Amygdala (tissue), 56 donors: ENCODE measurements around the gene NPEPL1.

Experiments used
- DNase-seq, 56 donors: peaks; one replicate each; lab custom pipeline; 2025; lab: John Stamatoyannopoulos, UW

NPEPL1 gene

DNA sequence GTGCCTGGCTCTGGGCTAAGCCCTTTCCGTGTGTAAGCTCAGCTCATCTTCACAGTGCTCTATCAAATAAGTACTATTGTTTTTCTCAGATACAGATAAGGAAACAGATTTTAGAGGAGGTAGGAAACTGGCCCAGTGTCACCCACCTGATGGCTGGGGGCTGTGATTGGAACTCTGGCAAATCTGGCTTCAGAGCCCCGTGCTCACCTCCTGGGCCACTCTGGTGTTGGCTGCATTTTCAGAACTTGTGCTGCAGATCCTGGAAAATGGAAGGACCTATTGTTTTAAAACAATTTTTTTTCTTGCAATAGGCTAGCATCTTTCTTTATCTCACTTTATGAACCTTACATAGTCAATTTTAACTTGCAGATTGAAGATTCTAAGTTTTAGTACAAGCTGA lies 35.8 kb upstream of the NPEPL1 start:
- no peak for DNase-seq

DNA sequence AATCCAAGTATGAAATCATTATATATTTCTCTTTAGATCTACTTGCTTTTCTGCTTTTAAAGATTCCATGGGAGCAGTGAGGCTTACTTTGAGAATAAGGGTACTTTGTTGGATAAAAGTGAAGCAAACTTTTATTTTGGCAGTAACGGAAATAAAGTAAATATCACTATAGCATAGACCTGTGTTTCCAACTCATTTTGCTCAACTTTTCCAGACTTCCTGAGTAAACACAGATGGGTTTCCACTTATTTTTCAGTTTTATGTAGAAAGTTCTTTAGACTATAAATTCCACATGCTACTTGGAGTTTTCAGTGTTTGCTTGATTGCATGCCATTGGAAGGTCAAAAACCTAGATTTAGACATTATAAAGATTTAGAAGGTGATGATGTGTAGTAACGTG lies 35.3 kb upstream of the NPEPL1 start:
- no peak for DNase-seq

DNA sequence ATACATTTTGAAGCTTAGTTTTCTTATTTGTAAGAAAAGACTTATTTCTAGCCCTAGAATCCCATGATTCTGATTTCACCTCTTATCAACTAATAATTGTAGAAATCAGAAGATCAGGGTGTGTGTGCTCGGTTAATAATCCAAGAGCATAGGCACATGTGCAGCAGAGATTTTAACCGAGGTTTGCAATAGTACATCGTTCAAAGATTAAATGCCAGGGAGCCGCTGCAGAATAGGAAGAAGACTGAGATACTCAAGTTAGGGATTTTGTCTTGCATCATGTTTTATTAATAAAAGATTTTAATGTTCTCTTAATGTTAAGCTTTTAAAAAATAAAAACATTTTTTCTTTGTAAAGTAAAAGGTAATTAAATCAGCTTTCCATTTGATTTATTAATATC lies 34.6 kb upstream of the NPEPL1 start:
- no peak for DNase-seq

DNA sequence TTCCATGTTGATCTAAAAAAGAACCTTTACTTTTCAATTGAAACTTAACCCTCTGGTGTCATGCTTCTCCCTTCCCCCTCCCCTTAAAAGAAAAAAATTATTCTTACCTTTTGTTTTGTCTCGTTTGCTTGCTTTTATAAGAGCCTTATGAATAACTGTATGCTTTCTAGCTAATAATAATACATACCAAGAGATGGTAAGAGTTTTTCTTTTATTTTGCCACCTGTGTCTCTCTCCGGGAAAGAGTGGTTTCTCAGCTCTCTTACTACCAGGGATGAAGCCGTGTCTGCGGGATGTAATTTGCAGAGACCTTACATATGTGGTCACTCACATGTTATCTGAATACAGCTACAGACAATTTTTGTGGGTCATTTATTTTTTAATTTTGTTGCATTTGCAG lies 33.8 kb upstream of the NPEPL1 start:
- no peak for DNase-seq

- no peak for DNase-seq
Measured at GRCh38 chr20:58659841-58660240, 32.8 kb upstream of the NPEPL1 start.

DNA sequence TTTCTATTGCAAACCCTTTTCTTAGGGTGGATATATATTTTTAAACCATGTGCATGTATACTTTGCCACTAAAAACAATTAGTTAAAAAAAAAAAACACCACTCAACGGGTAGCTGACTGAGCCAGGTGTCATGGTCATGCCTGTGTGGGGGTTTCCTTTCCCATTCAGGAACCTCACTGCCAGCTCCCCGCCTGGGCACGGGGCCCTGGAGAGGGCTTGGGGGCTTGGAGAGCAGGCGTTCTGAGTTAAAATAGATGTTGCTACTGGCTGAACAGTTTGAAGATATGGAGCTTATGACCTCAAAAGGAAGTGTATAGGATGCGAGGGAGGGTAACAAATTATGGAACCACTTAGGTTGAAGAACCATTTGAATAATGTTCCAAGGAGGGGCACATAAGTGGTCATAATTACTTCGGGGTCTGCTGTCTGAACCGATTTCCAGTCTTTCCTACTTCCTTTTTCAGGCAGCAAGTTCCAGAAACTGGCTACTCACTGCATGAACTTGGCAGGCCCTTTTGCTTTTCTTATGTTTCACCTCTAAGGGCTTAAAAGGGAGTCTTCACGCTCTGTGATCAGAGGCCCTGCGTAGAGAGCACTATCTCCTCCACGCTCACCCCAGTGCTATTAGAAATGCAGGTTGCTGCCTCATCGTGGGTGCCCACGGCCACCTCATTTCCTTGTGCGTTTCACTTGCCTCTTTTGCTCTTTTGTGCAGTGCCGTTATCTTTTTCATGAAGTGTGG lies 31.6 kb upstream of the NPEPL1 start:
- DNase-seq, result no peak

GRCh38 chr20:58661598-58662473 lies 30.8 kb upstream of the NPEPL1 start:
- DNase-seq, result no peak

GRCh38 chr20:58664331-58664730 lies 28.3 kb upstream of the NPEPL1 start:
- no peak for DNase-seq

DNA sequence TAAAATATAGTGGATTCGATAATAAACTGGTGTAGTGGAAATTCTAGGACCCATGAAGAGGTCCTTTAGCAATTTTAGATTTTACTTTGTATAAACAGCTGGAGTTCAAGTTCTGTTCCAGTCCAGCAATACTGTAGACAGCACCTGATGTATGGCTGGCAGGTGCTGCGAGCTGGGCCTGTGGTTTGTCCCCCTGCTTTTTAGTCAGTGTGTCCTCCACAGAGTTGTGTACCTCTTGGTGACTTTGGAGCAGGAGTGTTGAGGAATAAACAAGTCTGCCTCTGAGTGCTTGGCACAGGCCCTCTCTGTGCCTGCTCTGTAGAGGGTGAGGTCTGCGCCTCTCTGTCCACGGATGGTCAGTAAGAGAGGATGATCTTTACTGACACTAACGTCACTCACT lies 27.7 kb upstream of the NPEPL1 start:
- peak in 1 of 56 donors; percentile 12 for DNase-seq

DNA sequence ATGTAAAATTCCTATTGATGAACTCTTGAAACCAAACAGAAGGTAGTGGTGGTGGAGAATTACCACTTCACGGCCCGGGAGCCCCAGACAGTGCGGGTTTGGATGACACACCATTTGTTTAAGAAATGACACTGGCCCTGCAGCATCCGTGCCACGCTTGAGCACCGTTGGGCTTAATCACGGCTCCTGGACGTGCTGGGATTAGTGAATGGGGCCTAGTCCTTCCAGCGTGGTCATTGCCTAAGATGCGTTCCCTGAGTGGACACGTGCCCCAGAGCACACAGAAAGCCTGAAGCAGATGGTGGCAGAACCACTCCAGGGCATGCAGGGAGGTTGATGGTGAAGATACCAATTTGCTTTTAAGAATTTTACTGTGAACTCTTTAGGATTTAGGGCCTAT lies 27.0 kb upstream of the NPEPL1 start:
- DNase-seq, result peak in 1 of 56 donors; percentile 15

- no peak for DNase-seq
Measured at GRCh38 chr20:58666702-58667101, 25.9 kb upstream of the NPEPL1 start.

- no peak for DNase-seq
Measured at GRCh38 chr20:58667975-58668374, 24.6 kb upstream of the NPEPL1 start.

- DNase-seq, result no peak
Measured at GRCh38 chr20:58668901-58669286, 23.7 kb upstream of the NPEPL1 start.

- DNase-seq, result no peak
Measured at GRCh38 chr20:58669287-58670006, 23.2 kb upstream of the NPEPL1 start.

DNA sequence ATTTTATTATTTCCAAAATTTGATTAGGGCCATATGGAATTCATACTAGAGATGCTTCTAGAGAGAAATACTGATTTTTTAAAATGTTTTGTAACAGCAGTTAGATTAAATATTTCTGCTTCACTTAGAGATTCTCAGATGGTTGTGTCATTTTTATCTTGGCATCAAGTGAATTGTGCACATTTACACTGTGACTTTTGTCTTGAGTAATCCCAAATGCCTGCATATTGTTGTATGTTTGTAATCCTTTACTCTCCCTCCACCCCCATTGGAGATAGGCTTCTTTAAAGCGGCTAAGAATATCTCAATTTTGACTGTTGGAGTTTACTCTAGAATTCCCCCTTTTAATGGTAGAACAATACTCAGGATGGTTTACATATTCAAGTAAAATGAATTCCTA lies 22.5 kb upstream of the NPEPL1 start:
- no peak for DNase-seq

- no peak for DNase-seq
Measured at GRCh38 chr20:58670659-58671058, 21.9 kb upstream of the NPEPL1 start.

GRCh38 chr20:58673119-58673518 lies 19.5 kb upstream of the NPEPL1 start:
- no peak for DNase-seq

GRCh38 chr20:58675146-58675584 lies 17.4 kb upstream of the NPEPL1 start:
- DNase-seq, result no peak

DNA sequence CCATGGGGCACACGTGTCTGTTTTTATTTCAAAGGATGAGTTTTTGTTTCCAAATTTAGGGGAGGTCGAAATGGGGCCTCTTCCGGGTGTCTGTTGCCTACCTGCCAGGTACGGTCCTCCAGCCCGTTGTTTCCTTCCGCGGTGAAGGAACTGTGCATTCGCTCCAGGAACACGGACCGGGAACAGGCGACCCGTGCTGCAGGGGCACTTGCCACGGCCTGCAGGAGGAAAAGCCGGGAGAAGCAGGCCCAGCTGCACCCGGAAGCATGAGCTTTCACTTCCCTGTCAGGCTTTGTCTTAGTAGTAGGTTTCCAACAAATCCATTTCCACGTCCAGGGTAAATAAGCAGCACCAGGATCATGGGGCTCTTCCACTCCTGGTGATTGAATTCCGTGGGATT lies 17.0 kb upstream of the NPEPL1 start:
- no peak for DNase-seq

- no peak for DNase-seq
Measured at GRCh38 chr20:58676161-58676560, 16.4 kb upstream of the NPEPL1 start.

DNA sequence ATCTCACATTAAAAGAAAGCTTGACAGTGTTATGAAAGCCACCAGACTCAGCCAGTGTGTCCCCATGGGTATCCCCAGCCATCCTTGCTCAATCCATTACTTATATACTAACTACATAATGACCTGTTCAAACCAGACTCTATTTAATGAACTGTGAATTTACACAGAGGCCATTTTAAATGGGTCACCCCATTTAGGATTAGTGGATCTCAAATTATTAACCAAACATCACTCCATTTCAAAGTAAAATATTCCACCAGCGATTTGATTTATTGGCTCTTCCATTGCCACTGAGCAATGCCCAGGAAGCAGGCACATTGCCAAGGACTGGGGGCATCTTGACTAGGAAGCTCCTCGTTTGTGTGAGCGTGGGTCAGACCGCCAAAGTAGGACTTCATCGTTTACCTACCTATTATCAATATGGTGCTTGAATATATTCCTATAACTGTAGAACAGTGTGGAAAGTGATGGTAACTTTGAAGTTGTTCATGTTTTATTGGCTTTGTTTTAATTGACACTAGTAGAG lies 15.5 kb upstream of the NPEPL1 start:
- no peak for DNase-seq
